HG03103 (cell line): ENCODE measurements around the gene THOC2.
"Not testable (repeated sequence)": the region's sequence is repeated elsewhere in the genome, so short reads cannot be mapped to it uniquely, and the experiment has no call there.

Experiments
- ATAC-seq: cut with Tn5 transposase; IDR thresholded peaks from one replicate; pipeline ENCODE4 v1.9.1; 2021; ENCODE audit warnings: low read depth; ENCODE audit not compliant: unreplicated experiment

THOC2 gene

GRCh38 chrX:123588723-123589122, 144.1 kb downstream of the THOC2 start:
- no peak for ATAC-seq

GRCh38 chrX:123581586-123581985, 151.3 kb downstream of the THOC2 start:
- no peak for ATAC-seq

DNA sequence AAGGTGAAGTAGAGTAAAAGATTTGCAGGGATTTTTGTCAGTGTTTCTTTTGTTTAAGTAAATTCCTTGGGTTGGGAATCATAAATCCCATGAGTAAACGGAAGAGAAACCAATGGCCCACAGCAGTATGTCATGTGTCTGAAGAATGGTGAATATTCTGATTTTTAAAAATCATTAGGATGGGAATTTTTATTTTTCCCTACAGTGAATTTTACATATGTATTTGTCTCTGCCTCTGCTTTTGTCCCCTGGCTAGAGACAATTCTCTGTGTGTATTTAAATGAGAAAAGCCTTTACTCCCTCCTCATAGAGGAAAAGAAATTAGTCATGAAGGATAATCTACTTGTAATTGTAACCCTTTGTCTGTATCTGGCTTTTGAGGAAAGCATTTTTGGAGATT, 152.1 kb downstream of the THOC2 start:
- ATAC-seq, result no peak

- not testable (repeated sequence) for ATAC-seq
Measured at GRCh38 chrX:123574027-123574426, 158.8 kb downstream of the THOC2 start.

- ATAC-seq, result no peak
Measured at GRCh38 chrX:123570011-123570590, 162.8 kb downstream of the THOC2 start.

DNA sequence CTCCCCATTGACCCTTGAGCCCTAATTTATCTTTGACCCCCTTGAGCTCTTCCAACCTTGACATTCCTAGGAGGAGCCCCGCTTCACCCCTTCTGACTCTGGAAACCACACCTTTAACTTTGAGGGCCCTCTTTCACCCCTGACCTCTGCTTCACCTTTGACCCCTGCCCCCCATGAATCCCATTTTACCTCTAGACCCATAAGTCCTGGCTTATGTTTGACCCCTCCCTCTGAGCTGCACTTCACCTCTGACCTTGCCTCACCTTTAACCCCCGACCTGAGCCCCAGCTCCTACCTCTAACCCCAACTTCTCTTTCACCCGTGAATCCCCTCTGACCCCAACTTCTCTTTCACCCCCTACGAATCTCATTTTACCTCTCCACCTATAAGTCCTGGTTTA, 169.7 kb downstream of the THOC2 start:
- no peak for ATAC-seq

- no peak for ATAC-seq
Measured at GRCh38 chrX:123562342-123563146, 170.3 kb downstream of the THOC2 start.

GRCh38 chrX:123561439-123562215, 171.2 kb downstream of the THOC2 start:
- no peak for ATAC-seq

GRCh38 chrX:123550829-123551228, 182.0 kb downstream of the THOC2 start:
- no peak for ATAC-seq
